Posterior vena cava (tissue), 2 donors: ENCODE measurements around the gene NKAIN4. TPM values are rescaled to one million over a fixed set of nuclear protein-coding genes. Genes with fewer than 3 reads are reported as not detected.
"Not testable (repeated sequence)": the region's sequence is repeated elsewhere in the genome, so short reads cannot be mapped to it uniquely, and the experiment has no call there.

Source experiments
- DNase-seq: peaks from one replicate; pipeline ENCODE4 v3.0.0-alpha.2; 2020; ENCODE audit warnings: low spot score
- intact Hi-C, 2 donors: fragments of 100-400 bp; cut with DNase I; formaldehyde crosslinking; loops; one replicate each; pipeline versions ENCODE4 v1.14.1 to v1.14.2; 2022 to 2023
- total RNA-seq, 2 donors: library from RNA; stranded (reverse); fragmentation: NEBNext Ultra II Directional; extraction: Animal tissue kit (Norgen Biotek cat#: 25700); gene quantifications; one replicate each; pipeline ENCODE4 v1.2.1, GENCODE V29; 2021
- donor health status: DM: yes; HTN: yes; CAD: no.
- donor health status: DM: yes; HTN: yes; CAD: no.

NKAIN4 gene
- total RNA-seq, 2 donors from 2014 or later, result not detected

GRCh38 chr20:63261795-63262528 is 7.7 kb upstream of the NKAIN4 start:
- intact Hi-C loops, result no loop called here
- DNase-seq, result no peak

GRCh38 chr20:63261060-63261794 is 7.0 kb upstream of the NKAIN4 start:
- intact Hi-C loops, result no loop called here

GRCh38 chr20:63260521-63260920 is 6.3 kb upstream of the NKAIN4 start:
- intact Hi-C loops, result no loop called here
- no peak for DNase-seq

More at GRCh38 chr20:63261060-63261794, 7.0 kb upstream of the NKAIN4 start:
- DNase-seq, result no peak

GRCh38 chr20:63259734-63260460 is 5.6 kb upstream of the NKAIN4 start:
- intact Hi-C loops, result loop anchor here in 1 of 2 donors (5.0 kb wide), 1 partner anchor 218 kb away; no protein-coding TSS in a partner anchor
- no peak for DNase-seq

GRCh38 chr20:63258781-63259180 is 4.5 kb upstream of the NKAIN4 start:
- DNase-seq, result no peak

GRCh38 chr20:63257629-63258028 is 3.4 kb upstream of the NKAIN4 start:
- DNase-seq, result no peak
- intact Hi-C loops, result loop anchor here in 1 of 2 donors (5.0 kb wide), 1 partner anchor 215 kb away; no protein-coding TSS in a partner anchor

More at GRCh38 chr20:63258781-63259180, 4.5 kb upstream of the NKAIN4 start:
- intact Hi-C loops, result loop anchor here in 1 of 2 donors (5.0 kb wide), 1 partner anchor 216 kb away; no protein-coding TSS in a partner anchor

- intact Hi-C loops, result loop anchor here in 1 of 2 donors (5.0 kb wide), 1 partner anchor 215 kb away; no protein-coding TSS in a partner anchor
- no peak for DNase-seq
Observed at GRCh38 chr20:63256954-63257353, 2.7 kb upstream of the NKAIN4 start.

GRCh38 chr20:63255931-63256704 is 1.9 kb upstream of the NKAIN4 start:
- intact Hi-C loops, result loop anchor here in 1 of 2 donors (5.0 kb wide), 1 partner anchor 214 kb away; no protein-coding TSS in a partner anchor
- no peak for DNase-seq

- intact Hi-C loops, result loop anchor here in 1 of 2 donors (5.0 kb wide), 1 partner anchor 212 kb away; no protein-coding TSS in a partner anchor
- DNase-seq, result no peak
Observed at GRCh38 chr20:63254606-63255384, 532 bp upstream of the NKAIN4 start.

- intact Hi-C loops, result no loop called here
- no peak for DNase-seq
Observed at GRCh38 chr20:63253438-63254231, 628 bp downstream of the NKAIN4 start.

GRCh38 chr20:63253065-63253437 is 1.2 kb downstream of the NKAIN4 start:
- no peak for DNase-seq
- intact Hi-C loops, result no loop called here

GRCh38 chr20:63252284-63252711 is 2.0 kb downstream of the NKAIN4 start:
- no peak for DNase-seq
- intact Hi-C loops, result no loop called here

GRCh38 chr20:63251350-63251749 is 2.9 kb downstream of the NKAIN4 start:
- DNase-seq, result not testable (repeated sequence)

GRCh38 chr20:63249891-63250290 is 4.4 kb downstream of the NKAIN4 start:
- intact Hi-C loops, result no loop called here
- DNase-seq, result no peak

More at GRCh38 chr20:63251350-63251749, 2.9 kb downstream of the NKAIN4 start:
- intact Hi-C loops, result not testable (repeated sequence)

GRCh38 chr20:63248835-63249591 is 5.2 kb downstream of the NKAIN4 start:
- no peak for DNase-seq
- intact Hi-C loops, result no loop called here

GRCh38 chr20:63247671-63248228 is 6.5 kb downstream of the NKAIN4 start:
- DNase-seq, result no peak
- intact Hi-C loops, result no loop called here
